Measurements from ENCODE around the gene SH3BGRL2. TPM values are rescaled to one million over a fixed set of nuclear protein-coding genes. Genes with fewer than 3 reads are reported as not detected.

Gene SH3BGRL2
- total RNA-seq, 1 experiment from 2014 or later, result 11.8 TPM

- H2BK120ac ChIP-seq (ENCODE audit: low read depth, low read length, poor library complexity, severe bottlenecking), result no peak overlapping the region
- H2AFZ ChIP-seq (ENCODE audit: low read length), result no peak overlapping the region
- no peak overlapping the region for H3K9ac ChIP-seq (ENCODE audit: extremely low read depth, insufficient read length, low read length)
- H3K27ac Mint-ChIP-seq, result peak overlapping the region in 1 of 3 experiments; percentile 60; a peak in 1 of 7 replicates
- no peak overlapping the region for H3T11ph ChIP-seq (ENCODE audit: low read length)
- H3K36me3 Mint-ChIP-seq (ENCODE audit: insufficient read depth in 1 of 3, low read depth in 3 of 3), result peaks cover 6 to 7% (median 7%) of the 10 kb centered on the region in 3 experiments; a peak in 6 of 7 replicates
- H3K27me3 ChIP-seq (ENCODE audit: insufficient read depth, low read length), result no peaks in the 10 kb centered on the region
- no peaks in the 10 kb centered on the region for H3K27me3 Mint-ChIP-seq (ENCODE audit: low read depth)
- no peak overlapping the region for H3K27ac ChIP-seq (ENCODE audit: insufficient read length, low read depth, low read length)
- H3K4ac ChIP-seq (ENCODE audit: low read depth, low read length), result no peak overlapping the region
- H3K4me1 Mint-ChIP-seq, result peaks cover 11 to 25% of the 10 kb centered on the region in 2 experiments
- H3K4me2 ChIP-seq (ENCODE audit: insufficient read depth, insufficient read length, low read length), result no peak overlapping the region
- H2BK15ac ChIP-seq (ENCODE audit: low read depth, low read length), result no peak overlapping the region
- no peak overlapping the region for H4K8ac ChIP-seq (replicated peaks; ENCODE audit: insufficient read length, low read depth, low read length)
- H3K9me3 ChIP-seq (ENCODE audit: control insufficient read depth, low read depth, low read length), result no peaks in the 10 kb centered on the region
- no peaks in the 10 kb centered on the region for H3K79me2 ChIP-seq (ENCODE audit: insufficient read depth, low read length)
- H3K23me2 ChIP-seq (ENCODE audit: insufficient read length, low read depth, low read length, poor library complexity, severe bottlenecking), result no peaks in the 10 kb centered on the region
- H4K91ac ChIP-seq (ENCODE audit: insufficient read length, low read depth, low read length), result no peak overlapping the region
- no peaks in the 10 kb centered on the region for H3K79me1 ChIP-seq (ENCODE audit: insufficient read depth, low read depth, low read length, poor library complexity, severe bottlenecking)
- peak; percentile 67 for TF ChIP-seq CTCF (conservative IDR thresholded peaks at IDR 0.05)
- H2BK20ac ChIP-seq (ENCODE audit: low read depth, low read length, poor library complexity, severe bottlenecking), result no peak overlapping the region
- no peak overlapping the region for H4K5ac ChIP-seq (ENCODE audit: insufficient read length, low read depth, low read length)
- no peaks in the 10 kb centered on the region for H3K4me1 ChIP-seq (ENCODE audit: insufficient read depth, low read length)
- peaks cover 0 to 2% of the 10 kb centered on the region in 2 experiments; a peak in 2 of 5 replicates for H3K9me3 Mint-ChIP-seq
- no peak overlapping the region for H3K18ac ChIP-seq (ENCODE audit: insufficient read length, low read depth, low read length)
- no peak overlapping the region for H2AK5ac ChIP-seq (ENCODE audit: insufficient read length, low read length)
- H2BK5ac ChIP-seq (ENCODE audit: insufficient read length, low read length), result no peak overlapping the region
- no peak overlapping the region for H3K4me3 Mint-ChIP-seq
- no peak overlapping the region for H3K14ac ChIP-seq (ENCODE audit: insufficient read depth, low read length)
- H2BK12ac ChIP-seq (ENCODE audit: insufficient read length, low read depth, low read length), result no peak overlapping the region
- no peak overlapping the region for H3K56ac ChIP-seq (ENCODE audit: insufficient read length, low read depth, low read length)
- H3K23ac ChIP-seq (ENCODE audit: insufficient read length, low read depth, low read length), result no peak overlapping the region
- DNase-seq, result no peak
- WGBS (ENCODE audit: extremely low coverage, insufficient read length, low lambda C conversion rate), result no CpG with 5 or more reads among the region's 6 CpGs
- H4K20me1 ChIP-seq (ENCODE audit: control insufficient read depth, insufficient read depth, insufficient read length), result no peaks in the 10 kb centered on the region
Observed at GRCh38 chr6:79694623-79695343, 63.7 kb downstream of the SH3BGRL2 start.

Measured in H9 (cell line).